Prostate gland (tissue), 2 donors: ENCODE measurements around the gene BPIFB4. TPM values are rescaled to one million over a fixed set of nuclear protein-coding genes. Genes with fewer than 3 reads are reported as not detected.

ENCODE experiments used
- DNase-seq: peaks from one replicate; pipeline ENCODE4 v3.0.0-alpha.2; 2019; ENCODE audit warnings: low spot score
- H3K27ac ChIP-seq, 2 donors: fragments of 200-600 bp; sonication (generic); 2 replicates each; pipeline ENCODE4 v1.5.1; 2017 to 2019
- H3K27me3 ChIP-seq: fragments of 200-600 bp; sonication (generic); replicated peaks from 2 replicates; pipeline ENCODE4 v1.5.1; 2019; ENCODE audit not compliant: insufficient read depth
- H3K36me3 ChIP-seq, 2 donors: fragments of 200-600 bp; sonication (generic); 1 replicate in 1 of 2; 2 replicates in 1 of 2; pipeline versions ENCODE4 v1.5.1 to v1.8.1; 2017 to 2019
- H3K4me1 ChIP-seq: fragments of 200-600 bp; sonication (generic); replicated peaks from 2 replicates; pipeline ENCODE4 v1.5.1; 2019
- H3K4me3 ChIP-seq, 2 donors: fragments of 200-600 bp; sonication (generic); 2 replicates each; pipeline ENCODE4 v1.5.1; 2017 to 2019
- H3K9me3 ChIP-seq: fragments of 200-600 bp; sonication (generic); 2 replicates; pipeline ENCODE4 v1.5.1; 2017
- POLR2A ChIP-seq: fragments of 450-650 bp; IDR thresholded peaks from one replicate; pipeline ENCODE4 v1.6.1; 2016; ENCODE audit warnings: antibody characterized with exemption, mild to moderate bottlenecking
- POLR2AphosphoS5 ChIP-seq: sonication (generic); formaldehyde crosslinking; IDR thresholded peaks from one replicate; pipeline ENCODE4 v1.6.1; 2017; ENCODE audit warnings: antibody characterized with exemption
- WGBS: methylation state at CpG from one replicate; pipeline ENCODE4 v1.1.5; 2018; 5-methylcytosine and 5-hydroxymethylcytosine counted together
- intact Hi-C: fragments of 100-400 bp; cut with DNase I; formaldehyde crosslinking; loops from one replicate; pipeline ENCODE4 v1.14.2; 2022
- total RNA-seq, 2 donors: library from RNA; depleted of rRNA; stranded (reverse); fragments of >200 nt; gene quantifications; one replicate each; pipeline ENCODE4 v1.1.0, GENCODE V29; 2016
- TF ChIP-seq, protein P1 (sequence below), 4 experiments: fragments of 200-600 bp in 2 of 4; fragments of 450-650 bp in 2 of 4; sonication (generic) in 2 of 4; IDR thresholded peaks; 1 replicate in 3 of 4; 2 replicates in 1 of 4; pipeline ENCODE4 v1.5.1; 2016 to 2019; ENCODE audit warnings: antibody characterized with exemption in 4 of 4, mild to moderate bottlenecking in 2 of 4, moderate library complexity in 2 of 4

Gene BPIFB4
- total RNA-seq, 2 donors from 2014 or later: 1.1 TPM; not detected in 1

DNA sequence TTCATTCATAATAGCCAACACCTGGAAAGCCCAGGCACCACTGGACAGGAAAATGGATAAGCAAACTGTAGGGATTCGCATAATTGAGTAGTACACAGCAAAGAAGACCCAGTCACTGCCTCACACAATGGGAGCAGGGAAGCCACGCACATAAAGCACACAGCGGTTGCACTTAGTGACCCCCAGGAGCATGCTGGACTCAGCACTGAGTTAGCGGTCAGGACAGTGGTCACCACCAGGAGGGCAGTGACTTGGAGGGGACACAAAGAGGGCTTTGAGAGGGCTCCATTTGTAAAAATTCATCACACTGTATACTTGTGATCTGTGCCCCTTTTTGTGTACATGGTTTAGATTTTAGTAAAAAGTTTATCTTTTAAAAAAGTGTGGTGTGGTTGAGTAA lies 28.1 kb upstream of the BPIFB4 start:
- 59% methylated on average over 4 of the region's 4 CpGs for WGBS
- no peak for TF ChIP-seq POLR2A
- TF ChIP-seq POLR2AphosphoS5: no peak
- TF ChIP-seq, protein P1, sequence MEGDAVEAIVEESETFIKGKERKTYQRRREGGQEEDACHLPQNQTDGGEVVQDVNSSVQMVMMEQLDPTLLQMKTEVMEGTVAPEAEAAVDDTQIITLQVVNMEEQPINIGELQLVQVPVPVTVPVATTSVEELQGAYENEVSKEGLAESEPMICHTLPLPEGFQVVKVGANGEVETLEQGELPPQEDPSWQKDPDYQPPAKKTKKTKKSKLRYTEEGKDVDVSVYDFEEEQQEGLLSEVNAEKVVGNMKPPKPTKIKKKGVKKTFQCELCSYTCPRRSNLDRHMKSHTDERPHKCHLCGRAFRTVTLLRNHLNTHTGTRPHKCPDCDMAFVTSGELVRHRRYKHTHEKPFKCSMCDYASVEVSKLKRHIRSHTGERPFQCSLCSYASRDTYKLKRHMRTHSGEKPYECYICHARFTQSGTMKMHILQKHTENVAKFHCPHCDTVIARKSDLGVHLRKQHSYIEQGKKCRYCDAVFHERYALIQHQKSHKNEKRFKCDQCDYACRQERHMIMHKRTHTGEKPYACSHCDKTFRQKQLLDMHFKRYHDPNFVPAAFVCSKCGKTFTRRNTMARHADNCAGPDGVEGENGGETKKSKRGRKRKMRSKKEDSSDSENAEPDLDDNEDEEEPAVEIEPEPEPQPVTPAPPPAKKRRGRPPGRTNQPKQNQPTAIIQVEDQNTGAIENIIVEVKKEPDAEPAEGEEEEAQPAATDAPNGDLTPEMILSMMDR (IDR thresholded peaks at IDR 0.05): no peak
- intact Hi-C loops: no loop called here

DNA sequence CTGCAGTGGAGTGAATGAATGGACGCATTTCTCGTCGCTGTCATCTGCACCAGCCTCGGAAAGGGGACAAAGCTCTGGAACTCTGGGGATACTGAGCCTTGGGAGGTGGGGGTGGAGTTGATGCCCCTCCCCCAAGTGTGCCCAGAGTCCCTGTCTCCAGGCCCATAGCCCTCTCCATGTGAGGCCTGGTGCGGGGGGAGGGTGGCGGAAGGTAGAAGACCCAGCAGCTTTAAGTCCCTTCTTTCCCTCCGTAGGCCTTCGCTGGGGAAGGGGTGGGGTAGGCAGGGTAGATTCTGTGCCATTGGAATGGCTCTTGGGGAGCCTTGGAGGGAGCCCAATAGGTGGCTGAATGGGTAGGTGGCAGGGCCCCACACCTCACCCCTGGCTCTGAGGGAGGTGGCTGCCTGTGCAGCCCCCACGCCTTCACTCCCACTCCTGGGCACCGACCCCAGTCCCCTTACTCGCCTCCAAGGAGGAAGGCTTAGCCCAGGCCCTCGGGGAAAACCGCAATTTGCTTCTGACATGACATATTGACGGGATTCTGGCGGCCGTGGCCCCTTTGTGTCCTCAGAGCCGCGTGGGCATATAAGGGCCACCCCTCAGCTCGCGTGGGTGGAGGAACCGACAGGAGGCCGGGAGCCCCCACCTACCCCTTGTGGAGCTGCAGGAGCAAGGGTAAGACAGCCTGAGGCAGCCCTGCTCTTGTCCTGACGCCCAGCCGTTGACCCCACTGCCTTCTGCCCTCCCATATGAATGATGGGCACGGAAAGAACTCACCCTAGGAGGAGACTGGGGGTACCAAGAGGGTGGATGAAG lies 25.9 kb upstream of the BPIFB4 start, which contains the start of gene BPIFB3:
BPIFB3 (plus strand) TSS at position 613 of the 816 bp plus-strand sequence. CDS start 1,533 bp downstream, outside the sequence.
- H3K9me3 ChIP-seq: no peaks in the 10 kb centered on the region
- intact Hi-C loops: no loop called here

More for the DNA sequence above, 28.1 kb upstream of the BPIFB4 start:
- no peak overlapping the region for H3K4me3 ChIP-seq
- no peaks in the 10 kb centered on the region for H3K36me3 ChIP-seq
- H3K27me3 ChIP-seq: no peaks in the 10 kb centered on the region
- DNase-seq: no peak
- H3K4me1 ChIP-seq: no peaks in the 10 kb centered on the region
- H3K27ac ChIP-seq: no peak overlapping the region
- H3K9me3 ChIP-seq: no peaks in the 10 kb centered on the region

DNA sequence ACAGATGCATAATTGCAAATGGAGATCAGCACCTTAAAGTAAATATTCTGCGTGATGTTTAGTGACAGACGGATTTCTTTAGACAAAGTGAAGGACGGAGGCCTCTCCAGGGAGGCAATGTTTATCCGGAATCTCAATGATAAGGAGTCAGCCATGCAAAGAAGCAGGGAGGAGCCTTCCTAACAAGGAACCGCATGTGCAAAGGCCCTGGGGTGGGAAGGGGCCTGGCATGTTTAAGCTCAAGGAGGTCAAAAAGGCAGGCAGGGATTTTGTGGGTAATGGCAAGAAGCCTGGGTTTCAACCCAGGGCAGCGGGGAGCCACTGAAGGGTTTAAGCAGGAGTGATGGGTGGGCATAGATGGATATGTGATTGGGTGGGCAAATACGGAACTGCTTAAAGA lies 25.1 kb upstream of the BPIFB4 start:
- H3K9me3 ChIP-seq: no peaks in the 10 kb centered on the region
- no peak overlapping the region for H3K27ac ChIP-seq
- TF ChIP-seq POLR2AphosphoS5 (no peak), POLR2A (no peak)
- TF ChIP-seq, protein P1 (IDR thresholded peaks at IDR 0.05): no peak
- H3K4me3 ChIP-seq: no peak overlapping the region
- H3K36me3 ChIP-seq: no peaks in the 10 kb centered on the region
- intact Hi-C loops: no loop called here
- no peak for DNase-seq
- no peaks in the 10 kb centered on the region for H3K4me1 ChIP-seq
- 90% methylated on average over 7 of the region's 7 CpGs for WGBS
- H3K27me3 ChIP-seq: no peaks in the 10 kb centered on the region

More for the DNA sequence above, 25.9 kb upstream of the BPIFB4 start, which contains the start of gene BPIFB3:
- Histone ChIP-seq H3K36me3 (no peaks in the 10 kb centered on the region), H3K4me3 (no peak within 1 kb of the TSS), H3K27me3 (no peaks in the 10 kb centered on the region), H3K4me1 (no peaks in the 10 kb centered on the region), H3K27ac (no peak within 1 kb of the TSS)
- no peak for DNase-seq
- WGBS: 77% methylated on average over 25 of the region's 25 CpGs
- TF ChIP-seq, protein P1 (IDR thresholded peaks at IDR 0.05): no peak
- TF ChIP-seq POLR2A: no peak
- no peak for TF ChIP-seq POLR2AphosphoS5

DNA sequence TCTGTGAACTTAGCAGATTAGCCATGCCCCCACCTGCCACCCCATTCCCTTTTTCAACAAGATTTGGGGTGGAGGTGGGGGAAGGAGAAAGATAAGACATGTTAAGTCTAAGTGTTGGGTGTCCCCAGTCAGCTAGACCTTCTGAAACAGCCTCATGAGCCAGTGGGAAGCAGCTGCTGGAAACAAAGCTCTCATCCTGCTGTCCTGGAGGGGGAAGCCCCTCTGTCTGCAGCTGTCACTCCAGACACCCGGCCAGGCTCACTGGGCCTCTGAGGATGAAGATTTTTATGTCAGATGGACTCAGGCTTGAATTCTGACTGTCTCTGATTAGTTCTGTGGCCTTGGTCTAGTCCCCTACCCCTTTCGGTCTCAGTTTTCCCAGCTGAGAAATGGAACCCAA lies 24.7 kb upstream of the BPIFB4 start:
- Histone ChIP-seq H3K27me3 (no peaks in the 10 kb centered on the region), H3K36me3 (no peaks in the 10 kb centered on the region), H3K4me3 (no peak overlapping the region), H3K27ac (no peak overlapping the region), H3K9me3 (no peaks in the 10 kb centered on the region), H3K4me1 (no peaks in the 10 kb centered on the region)
- intact Hi-C loops: no loop called here
- TF ChIP-seq POLR2A: no peak
- TF ChIP-seq POLR2AphosphoS5: no peak
- TF ChIP-seq, protein P1 (IDR thresholded peaks at IDR 0.05): no peak
- DNase-seq: no peak
- WGBS: 77% methylated on average over 2 of the region's 2 CpGs

DNA sequence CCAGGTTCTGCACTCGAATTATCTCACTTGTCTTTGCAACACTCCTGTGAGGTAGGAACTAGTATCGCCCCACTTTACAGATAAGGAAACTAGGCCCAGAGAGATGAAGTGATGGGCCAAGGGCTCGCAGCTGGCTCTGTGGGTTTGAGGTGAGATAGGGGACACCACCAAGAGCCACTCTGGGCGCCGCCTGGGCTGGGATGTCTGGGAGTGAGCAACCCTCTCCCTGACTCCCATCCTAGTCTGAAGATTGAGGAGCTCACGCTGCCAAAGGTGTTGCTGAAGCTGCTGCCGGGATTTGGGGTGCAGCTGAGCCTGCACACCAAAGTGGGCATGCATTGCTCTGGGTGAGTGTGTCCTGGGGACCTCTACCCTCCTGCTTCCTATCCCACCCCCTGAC lies 20.3 kb upstream of the BPIFB4 start:
- no peak overlapping the region for H3K4me3 ChIP-seq
- 79% methylated on average over 7 of the region's 7 CpGs for WGBS
- H3K27ac ChIP-seq: no peak overlapping the region
- H3K4me1 ChIP-seq: no peaks in the 10 kb centered on the region
- intact Hi-C loops: no loop called here
- no peak for DNase-seq
- TF ChIP-seq POLR2AphosphoS5: no peak
- no peak for TF ChIP-seq POLR2A
- TF ChIP-seq, protein P1 (IDR thresholded peaks at IDR 0.05): no peak
- no peaks in the 10 kb centered on the region for H3K36me3 ChIP-seq
- no peaks in the 10 kb centered on the region for H3K9me3 ChIP-seq
- no peaks in the 10 kb centered on the region for H3K27me3 ChIP-seq
